GM23338 (cell line): ENCODE results near the gene EIF4A3.

Experiments used
- TF ChIP-seq, protein P1 (sequence below), 2 experiments: fragments of 200-600 bp in 1 of 2; sonication (generic) in 1 of 2; conservative IDR thresholded peaks; 2 replicates each; pipeline versions ENCODE4 v1.5.1 to v1.6.1; 2016 to 2017; ENCODE audit warnings: antibody characterized with exemption in 2 of 2, low read depth in 2 of 2, mild to moderate bottlenecking in 2 of 2, moderate library complexity in 1 of 2
- TF ChIP-seq, protein P2 (sequence below): IDR thresholded peaks from one replicate; pipeline ENCODE4 v1.6.1; 2018; ENCODE audit warnings: antibody characterized with exemption; ENCODE audit not compliant: unreplicated experiment

DNA sequence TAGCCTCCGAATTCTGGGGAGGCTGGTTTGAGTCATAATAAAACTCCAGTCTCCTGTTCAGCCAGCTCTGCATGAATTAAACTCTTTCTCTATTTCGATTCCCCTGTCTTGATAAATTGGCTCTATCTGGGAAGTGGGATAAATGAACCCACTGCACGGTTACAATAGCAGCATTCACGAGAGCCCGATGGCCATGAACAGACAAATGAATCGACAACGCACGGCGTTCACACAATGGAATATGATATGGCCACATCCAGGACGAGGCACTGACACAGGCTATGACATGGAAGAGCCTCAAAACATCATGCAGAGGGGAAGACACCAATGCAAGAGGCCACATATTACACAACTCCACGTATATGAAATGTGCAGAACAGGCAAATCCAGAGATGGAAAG is 17.3 kb upstream of the EIF4A3 start:
- TF ChIP-seq, protein P1, sequence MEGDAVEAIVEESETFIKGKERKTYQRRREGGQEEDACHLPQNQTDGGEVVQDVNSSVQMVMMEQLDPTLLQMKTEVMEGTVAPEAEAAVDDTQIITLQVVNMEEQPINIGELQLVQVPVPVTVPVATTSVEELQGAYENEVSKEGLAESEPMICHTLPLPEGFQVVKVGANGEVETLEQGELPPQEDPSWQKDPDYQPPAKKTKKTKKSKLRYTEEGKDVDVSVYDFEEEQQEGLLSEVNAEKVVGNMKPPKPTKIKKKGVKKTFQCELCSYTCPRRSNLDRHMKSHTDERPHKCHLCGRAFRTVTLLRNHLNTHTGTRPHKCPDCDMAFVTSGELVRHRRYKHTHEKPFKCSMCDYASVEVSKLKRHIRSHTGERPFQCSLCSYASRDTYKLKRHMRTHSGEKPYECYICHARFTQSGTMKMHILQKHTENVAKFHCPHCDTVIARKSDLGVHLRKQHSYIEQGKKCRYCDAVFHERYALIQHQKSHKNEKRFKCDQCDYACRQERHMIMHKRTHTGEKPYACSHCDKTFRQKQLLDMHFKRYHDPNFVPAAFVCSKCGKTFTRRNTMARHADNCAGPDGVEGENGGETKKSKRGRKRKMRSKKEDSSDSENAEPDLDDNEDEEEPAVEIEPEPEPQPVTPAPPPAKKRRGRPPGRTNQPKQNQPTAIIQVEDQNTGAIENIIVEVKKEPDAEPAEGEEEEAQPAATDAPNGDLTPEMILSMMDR (conservative IDR thresholded peaks at IDR 0.05; ENCODE audit: low read depth in 2 of 2) = no peak
- TF ChIP-seq, protein P2, sequence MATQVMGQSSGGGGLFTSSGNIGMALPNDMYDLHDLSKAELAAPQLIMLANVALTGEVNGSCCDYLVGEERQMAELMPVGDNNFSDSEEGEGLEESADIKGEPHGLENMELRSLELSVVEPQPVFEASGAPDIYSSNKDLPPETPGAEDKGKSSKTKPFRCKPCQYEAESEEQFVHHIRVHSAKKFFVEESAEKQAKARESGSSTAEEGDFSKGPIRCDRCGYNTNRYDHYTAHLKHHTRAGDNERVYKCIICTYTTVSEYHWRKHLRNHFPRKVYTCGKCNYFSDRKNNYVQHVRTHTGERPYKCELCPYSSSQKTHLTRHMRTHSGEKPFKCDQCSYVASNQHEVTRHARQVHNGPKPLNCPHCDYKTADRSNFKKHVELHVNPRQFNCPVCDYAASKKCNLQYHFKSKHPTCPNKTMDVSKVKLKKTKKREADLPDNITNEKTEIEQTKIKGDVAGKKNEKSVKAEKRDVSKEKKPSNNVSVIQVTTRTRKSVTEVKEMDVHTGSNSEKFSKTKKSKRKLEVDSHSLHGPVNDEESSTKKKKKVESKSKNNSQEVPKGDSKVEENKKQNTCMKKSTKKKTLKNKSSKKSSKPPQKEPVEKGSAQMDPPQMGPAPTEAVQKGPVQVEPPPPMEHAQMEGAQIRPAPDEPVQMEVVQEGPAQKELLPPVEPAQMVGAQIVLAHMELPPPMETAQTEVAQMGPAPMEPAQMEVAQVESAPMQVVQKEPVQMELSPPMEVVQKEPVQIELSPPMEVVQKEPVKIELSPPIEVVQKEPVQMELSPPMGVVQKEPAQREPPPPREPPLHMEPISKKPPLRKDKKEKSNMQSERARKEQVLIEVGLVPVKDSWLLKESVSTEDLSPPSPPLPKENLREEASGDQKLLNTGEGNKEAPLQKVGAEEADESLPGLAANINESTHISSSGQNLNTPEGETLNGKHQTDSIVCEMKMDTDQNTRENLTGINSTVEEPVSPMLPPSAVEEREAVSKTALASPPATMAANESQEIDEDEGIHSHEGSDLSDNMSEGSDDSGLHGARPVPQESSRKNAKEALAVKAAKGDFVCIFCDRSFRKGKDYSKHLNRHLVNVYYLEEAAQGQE = no peak
